Heart left ventricle (tissue), 16 donors: ENCODE results near the gene UGP2. TPM values are rescaled to one million over a fixed set of nuclear protein-coding genes. Genes with fewer than 3 reads are reported as not detected.
A peak's percentile ranks its signal among the peaks of the same experiment; 100 is the strongest.

Experiments
- ATAC-seq, 4 donors: fragments of 200-7000 bp; cut with Tn5 transposase; one replicate each; pipeline ENCODE4 v1.9.1; 2020 to 2022; ENCODE audit warnings: moderate library complexity in 4 of 4, mild to moderate bottlenecking in 3 of 4, moderate number of reproducible peaks in 1 of 4
- DNase-seq, 5 donors: peaks; one replicate each; pipeline ENCODE4 v3.0.0-alpha.2; 2020
- H3K27ac ChIP-seq, 12 donors: fragments of 200-600 bp; sonication (generic) in 4 of 12; one replicate each; pipeline versions ENCODE4 v1.5.0 to v1.8.0; 2016 to 2022; ENCODE audit warnings: mild to moderate bottlenecking in 2 of 12
- H3K27me3 ChIP-seq, 9 donors: fragments of 200-600 bp; sonication (generic) in 2 of 9; one replicate each; pipeline versions ENCODE4 v1.5.1 to v1.8.0; 2016 to 2022; ENCODE audit warnings: mild to moderate bottlenecking in 3 of 9
- H3K36me3 ChIP-seq, 9 donors: fragments of 200-600 bp; sonication (generic) in 2 of 9; one replicate each; pipeline versions ENCODE4 v1.5.0 to v1.8.0; 2018 to 2022; ENCODE audit warnings: mild to moderate bottlenecking in 2 of 9
- H3K4me1 ChIP-seq, 12 donors: fragments of 200-600 bp; sonication (generic) in 4 of 12; one replicate each; pipeline versions ENCODE4 v1.5.0 to v1.8.0; 2016 to 2022; ENCODE audit warnings: mild to moderate bottlenecking in 3 of 12
- H3K4me3 ChIP-seq, 12 donors: fragments of 200-600 bp; sonication (generic) in 4 of 12; one replicate each; pipeline versions ENCODE4 v1.5.0 to v1.8.0; 2017 to 2022; ENCODE audit warnings: mild to moderate bottlenecking in 9 of 12, moderate library complexity in 4 of 12
- H3K9me3 ChIP-seq, 12 donors: fragments of 200-600 bp; sonication (generic) in 4 of 12; one replicate each; pipeline versions ENCODE4 v1.5.0 to v1.8.0; 2016 to 2022; ENCODE audit warnings: mild to moderate bottlenecking in 1 of 12
- POLR2A ChIP-seq, 2 donors: fragments of 450-650 bp; IDR thresholded peaks; one replicate each; pipeline ENCODE4 v1.6.1; 2017; ENCODE audit warnings: antibody characterized with exemption in 2 of 2, mild to moderate bottlenecking in 2 of 2, moderate library complexity in 2 of 2
- WGBS, 4 donors: extraction: QIAGEN DNeasy Blood & Tissue Kit in 2 of 4; methylation state at CpG; one replicate each; pipeline versions ENCODE4 v1.1.5 to v1.1.7; 2013 to 2018; 5-methylcytosine and 5-hydroxymethylcytosine counted together
- intact Hi-C, 10 donors: fragments of 100-400 bp; cut with DNase I; formaldehyde crosslinking; loops; one replicate each; pipeline versions ENCODE4 v1.11.1 to v1.14.2; 2022
- polyA plus RNA-seq, 2 donors: library from polyadenylated mRNA; stranded (reverse); fragments of 200-250 nt; gene quantifications; one replicate each; pipeline ENCODE4 v1.2.3, GENCODE V29; 2013
- total RNA-seq, 9 donors: library from RNA; depleted of rRNA in 2 of 9; stranded (reverse); fragments of >200 nt in 2 of 9; fragmentation: NEBNext Ultra II Directional in 3 of 9; extraction: Animal tissue kit (Norgen Biotek cat#: 25700) in 3 of 9; gene quantifications; one replicate each; pipeline versions ENCODE4 v1.1.0 to v1.2.4, GENCODE V29; 2016 to 2023
- TF ChIP-seq, protein P1 (sequence below), 12 donors: fragments of 200-600 bp; sonication (generic) in 4 of 12; IDR thresholded peaks; one replicate each; pipeline versions ENCODE4 v1.5.0 to v1.8.0; 2018 to 2022; ENCODE audit warnings: antibody characterized with exemption in 12 of 12, mild to moderate bottlenecking in 5 of 12
- donor health status: ischemic (EF 13 %, LVEDD 7.1; RV severe dilation, severe dysfunction).
- donor health status: healthy with polysubstance abuse.
- donor health status: DM: no; HTN: yes; CAD: no.
- donor health status: DM: no; HTN: no; CAD: no.
- donor health status: ischemic (EF 25% LVEDD 6.9; RV normal size, moderate dysfunction).
- donor health status: ischemic (EF 25% LVEDD 5.7; RV mildly dilated, moderate dysfunction).
- donor health status: healthy.
- donor health status: DM: yes; HTN: yes; CAD: no.
- donor health status: ischemic (EF 35%, LVEDD 5.7; RV mildly dilated, moderate dysfunction).
- donor health status: nonischemic (EF 11% LVEDD 7.7; RV severe dilation, severe dysfunction).
- donor health status: DM: yes; HTN: yes; CAD: no.
- donor health status: PGD.
- donor health status: ischemic (EF 29% LVEDD 5.4; RV normal size, mild dysfunction).
- donor health status: nonischemic (EF 23%, LVEDD 6.1; RV moderate dilation, normal function).

UGP2 gene
- total and polyA plus RNA-seq, 11 donors = 175 to 1,308 (median 331) TPM

DNA sequence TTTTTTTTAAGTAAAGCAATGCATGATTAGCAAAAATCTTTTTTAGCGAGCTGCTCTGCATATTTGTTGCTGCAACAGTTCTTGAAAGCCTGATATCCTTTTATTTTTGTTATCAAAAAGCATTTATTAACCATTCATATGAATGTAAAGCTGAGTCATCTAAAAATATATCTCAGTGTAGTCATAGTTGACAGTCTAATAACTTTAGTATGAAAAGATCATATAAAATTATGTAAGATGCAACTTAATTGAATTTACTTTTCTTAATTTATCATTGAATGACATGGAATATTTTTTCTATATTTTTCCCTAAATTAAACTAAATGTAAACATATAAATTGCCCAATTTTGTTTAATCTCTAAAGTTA, 8.5 kb downstream of the UGP2 start:
- DNase-seq = no peak
- TF ChIP-seq, protein P1, sequence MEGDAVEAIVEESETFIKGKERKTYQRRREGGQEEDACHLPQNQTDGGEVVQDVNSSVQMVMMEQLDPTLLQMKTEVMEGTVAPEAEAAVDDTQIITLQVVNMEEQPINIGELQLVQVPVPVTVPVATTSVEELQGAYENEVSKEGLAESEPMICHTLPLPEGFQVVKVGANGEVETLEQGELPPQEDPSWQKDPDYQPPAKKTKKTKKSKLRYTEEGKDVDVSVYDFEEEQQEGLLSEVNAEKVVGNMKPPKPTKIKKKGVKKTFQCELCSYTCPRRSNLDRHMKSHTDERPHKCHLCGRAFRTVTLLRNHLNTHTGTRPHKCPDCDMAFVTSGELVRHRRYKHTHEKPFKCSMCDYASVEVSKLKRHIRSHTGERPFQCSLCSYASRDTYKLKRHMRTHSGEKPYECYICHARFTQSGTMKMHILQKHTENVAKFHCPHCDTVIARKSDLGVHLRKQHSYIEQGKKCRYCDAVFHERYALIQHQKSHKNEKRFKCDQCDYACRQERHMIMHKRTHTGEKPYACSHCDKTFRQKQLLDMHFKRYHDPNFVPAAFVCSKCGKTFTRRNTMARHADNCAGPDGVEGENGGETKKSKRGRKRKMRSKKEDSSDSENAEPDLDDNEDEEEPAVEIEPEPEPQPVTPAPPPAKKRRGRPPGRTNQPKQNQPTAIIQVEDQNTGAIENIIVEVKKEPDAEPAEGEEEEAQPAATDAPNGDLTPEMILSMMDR (IDR thresholded peaks at IDR 0.05) = no peak
- no peak for TF ChIP-seq POLR2A (IDR thresholded peaks at IDR 0.05)
- H3K4me3 ChIP-seq = no peak overlapping the region
- intact Hi-C loops = loop anchor here in 1 of 10 donors (10.0 kb wide), 1 partner anchor 155 kb away; no protein-coding TSS in a partner anchor
- no peaks in the 10 kb centered on the region for H3K36me3 ChIP-seq
- no peaks in the 10 kb centered on the region for H3K9me3 ChIP-seq
- H3K27me3 ChIP-seq = no peaks in the 10 kb centered on the region
- peaks cover 10 to 90% (median 80%) of the 10 kb centered on the region in 12 donors for H3K4me1 ChIP-seq
- ATAC-seq = no peak
- WGBS, 4 donors = 39 to 47% (median 42%) methylated on average over 1 of the region's 1 CpG
- H3K27ac ChIP-seq = peak overlapping the region in 5 of 12 donors; percentile 1 to 64 (median 10)

DNA sequence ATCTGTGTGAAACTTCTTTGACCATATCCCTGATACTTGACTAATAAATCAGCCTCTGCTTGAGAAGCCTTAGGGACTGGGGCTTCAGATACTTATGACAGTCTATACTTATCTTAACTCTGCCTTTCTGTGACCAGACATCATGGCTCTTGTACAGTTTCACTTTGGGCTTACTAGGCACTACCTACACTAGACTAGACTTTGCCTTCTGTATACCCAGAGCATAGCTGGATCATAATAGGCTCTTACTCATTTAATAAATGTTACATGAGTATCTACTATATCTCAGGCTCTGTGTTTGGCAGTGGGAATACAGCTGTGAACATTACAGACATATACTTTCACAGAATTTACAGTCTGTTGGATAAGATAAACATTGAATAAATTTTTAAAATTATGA, 9.0 kb downstream of the UGP2 start:
- TF ChIP-seq, protein P1 (IDR thresholded peaks at IDR 0.05) = no peak
- TF ChIP-seq POLR2A (IDR thresholded peaks at IDR 0.05) = no peak
- no peak for DNase-seq
- H3K27ac ChIP-seq = peak overlapping the region in 3 of 12 donors; percentile 1 to 23 (median 2)
- ATAC-seq = peak in 3 of 4 donors; percentile 24 to 48 (median 30)
- peaks cover 10 to 90% (median 78%) of the 10 kb centered on the region in 12 donors for H3K4me1 ChIP-seq
- no peak overlapping the region for H3K4me3 ChIP-seq
- no peaks in the 10 kb centered on the region for H3K27me3 ChIP-seq
- H3K9me3 ChIP-seq = no peaks in the 10 kb centered on the region
- intact Hi-C loops = loop anchor here in 1 of 10 donors (10.0 kb wide), 1 partner anchor 156 kb away; no protein-coding TSS in a partner anchor
- peaks cover 0 to 2% (median 0%) of the 10 kb centered on the region in 9 donors for H3K36me3 ChIP-seq

DNA sequence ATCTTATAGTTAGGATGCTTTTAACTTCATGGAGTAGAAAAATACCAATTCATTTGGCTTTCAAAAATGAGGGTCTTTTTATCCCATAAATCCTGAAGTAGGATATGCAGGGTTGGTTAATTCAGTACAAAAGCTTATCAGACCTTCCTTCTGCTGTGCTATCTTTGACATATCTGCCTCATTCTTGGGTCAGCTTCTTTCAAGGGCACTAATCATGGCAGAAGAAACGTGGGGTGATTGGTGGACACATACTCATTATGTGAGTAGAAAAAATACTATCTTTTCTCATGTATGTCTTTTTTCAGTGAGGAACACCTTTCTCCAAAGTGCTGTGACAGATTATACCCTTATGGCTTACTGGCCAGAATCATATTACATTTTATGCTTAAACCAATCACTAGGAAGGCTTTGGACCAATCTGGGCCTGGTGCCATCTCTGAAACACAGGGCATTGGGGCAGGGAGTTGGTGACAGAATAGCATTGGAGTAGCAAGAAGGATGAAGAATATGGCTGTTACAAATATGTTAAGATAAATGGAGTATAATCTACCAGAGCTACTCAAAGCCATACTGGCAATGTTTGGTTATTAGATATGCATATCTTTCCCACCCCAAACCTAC, 10.1 kb downstream of the UGP2 start:
- Histone ChIP-seq H3K36me3 (peaks cover 0 to 13% (median 7%) of the 10 kb centered on the region in 9 donors), H3K9me3 (no peaks in the 10 kb centered on the region), H3K27me3 (no peaks in the 10 kb centered on the region), H3K4me1 (peaks cover 10 to 89% (median 74%) of the 10 kb centered on the region in 12 donors), H3K4me3 (no peak overlapping the region), H3K27ac (peak overlapping the region in 1 of 12 donors; percentile 38)
- intact Hi-C loops = loop anchor here in 1 of 10 donors (10.0 kb wide), 1 partner anchor 157 kb away; no protein-coding TSS in a partner anchor
- ATAC-seq (peak in 2 of 4 donors; percentile 11 to 57), DNase-seq (no peak)
- TF ChIP-seq POLR2A (IDR thresholded peaks at IDR 0.05) = no peak
- 46 to 71% (median 58%) methylated on average over 1 of the region's 1 CpG for WGBS, 4 donors

DNA sequence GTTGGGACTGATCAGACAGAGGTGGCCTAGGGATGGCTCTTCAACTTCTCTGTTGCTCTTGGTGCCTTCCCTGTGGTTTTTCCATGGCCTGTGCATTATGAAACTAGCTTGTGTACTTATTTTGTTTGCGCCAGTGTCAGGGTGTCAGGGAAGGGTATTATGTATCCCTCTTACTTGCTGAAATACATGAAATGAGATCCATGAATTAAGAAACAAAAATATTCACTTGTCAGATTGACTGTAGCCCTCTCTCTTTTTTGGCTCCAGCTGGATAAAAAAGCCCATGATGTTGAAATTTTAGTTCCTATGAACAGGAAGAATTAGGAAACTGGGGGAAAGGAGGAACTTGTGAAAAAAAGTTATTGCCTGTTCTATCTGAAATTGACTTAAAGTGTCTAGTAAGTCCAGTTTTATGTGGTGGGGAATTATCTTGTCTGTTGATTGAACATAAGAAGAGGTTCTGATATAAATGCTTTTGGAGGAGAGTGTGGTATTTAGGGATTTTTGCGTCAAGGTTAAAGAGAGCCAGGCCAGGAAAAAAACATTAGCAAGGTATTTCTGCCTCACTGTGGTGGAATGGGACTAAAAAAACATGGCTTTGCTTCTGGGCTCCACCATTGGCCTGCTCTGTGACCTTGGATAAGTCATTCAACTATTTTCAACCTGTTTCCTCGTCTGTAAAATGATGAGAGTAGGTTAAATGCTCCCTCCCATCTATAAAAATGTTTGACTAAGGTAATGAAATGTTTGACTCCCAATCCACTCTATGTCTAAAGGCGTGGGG, 12.0 kb downstream of the UGP2 start:
- Histone ChIP-seq H3K9me3 (no peaks in the 10 kb centered on the region), H3K36me3 (peaks cover 0 to 33% (median 26%) of the 10 kb centered on the region in 9 donors), H3K27ac (peak overlapping the region in 10 of 12 donors; percentile 14 to 90 (median 31)), H3K4me3 (no peak overlapping the region), H3K4me1 (peaks cover 10 to 81% (median 63%) of the 10 kb centered on the region in 12 donors), H3K27me3 (no peaks in the 10 kb centered on the region)
- 72 to 80% (median 76%) methylated on average over 4 of the region's 4 CpGs for WGBS, 4 donors
- no peak for DNase-seq
- peak in 2 of 4 donors; percentile 13 to 29 for ATAC-seq
- TF ChIP-seq, protein P1 (IDR thresholded peaks at IDR 0.05) = no peak
- no peak for TF ChIP-seq POLR2A (IDR thresholded peaks at IDR 0.05)
- intact Hi-C loops = loop anchor here in 1 of 10 donors (10.0 kb wide), 1 partner anchor 159 kb away; no protein-coding TSS in a partner anchor
